Measurements from ENCODE around the gene NCDN.

NCDN gene

GRCh38 chr1:35569936-35570335 is 12.3 kb downstream of the NCDN start:
- Histone ChIP-seq H3K9me3 (replicated peaks in 1 of 11) (peaks cover 0 to 11% (median 0%) of the 10 kb centered on the region in 11 experiments; a peak in 6 of 22 replicates), H3K36me3 (peaks cover 0 to 43% (median 25%) of the 10 kb centered on the region in 11 experiments; a peak in 14 of 22 replicates), H3K4me2 (no peak overlapping the region), H4K20me1 (peaks cover 0 to 82% (median 6%) of the 10 kb centered on the region in 11 experiments; a peak in 11 of 22 replicates), H3K27me3 (peaks cover 38 to 48% (median 45%) of the 10 kb centered on the region in 11 experiments), H3K27ac (no peak overlapping the region), H3K4me1 (peaks cover 23 to 43% (median 33%) of the 10 kb centered on the region in 10 experiments), H3K4me3 (no peak overlapping the region), H3K9ac (peak overlapping the region in 1 of 11 experiments; percentile 38; a peak in 1 of 22 replicates)
- TF ChIP-seq Cebpa-rat (IDR thresholded peaks at IDR 0.05): no peak

GRCh38 chr1:35570589-35571137 is 13.1 kb downstream of the NCDN start:
- peaks cover 38 to 54% (median 48%) of the 10 kb centered on the region in 11 experiments for H3K27me3 ChIP-seq
- no peak overlapping the region for H3K27ac ChIP-seq
- H3K4me1 ChIP-seq: peaks cover 30 to 50% (median 40%) of the 10 kb centered on the region in 10 experiments
- peaks cover 0 to 11% (median 0%) of the 10 kb centered on the region in 11 experiments; a peak in 6 of 22 replicates for H3K9me3 ChIP-seq (replicated peaks in 1 of 11)
- no peak overlapping the region for H3K4me3 ChIP-seq
- peak overlapping the region in 9 of 11 experiments; percentile 32 to 70 (median 54); a peak in 15 of 22 replicates for H3K4me2 ChIP-seq
- peaks cover 0 to 77% (median 6%) of the 10 kb centered on the region in 11 experiments; a peak in 10 of 22 replicates for H4K20me1 ChIP-seq
- no peak for TF ChIP-seq Cebpa-rat (IDR thresholded peaks at IDR 0.05)
- peaks cover 0 to 36% (median 19%) of the 10 kb centered on the region in 11 experiments; a peak in 14 of 22 replicates for H3K36me3 ChIP-seq
- H3K9ac ChIP-seq: peak overlapping the region in 1 of 11 experiments; percentile 38; a peak in 2 of 22 replicates

GRCh38 chr1:35571263-35571662 is 13.7 kb downstream of the NCDN start:
- TF ChIP-seq Cebpa-rat (IDR thresholded peaks at IDR 0.05): no peak
- Histone ChIP-seq H3K36me3 (peaks cover 0 to 30% (median 13%) of the 10 kb centered on the region in 11 experiments; a peak in 13 of 22 replicates), H3K9me3 (replicated peaks in 1 of 11) (peaks cover 0 to 11% (median 0%) of the 10 kb centered on the region in 11 experiments; a peak in 6 of 22 replicates), H3K4me2 (peak overlapping the region in 9 of 11 experiments; percentile 32 to 70 (median 54); a peak in 18 of 22 replicates), H3K27me3 (peaks cover 38 to 59% (median 48%) of the 10 kb centered on the region in 11 experiments), H3K27ac (no peak overlapping the region), H3K9ac (no peak overlapping the region), H3K4me1 (peaks cover 36 to 56% (median 46%) of the 10 kb centered on the region in 10 experiments), H3K4me3 (no peak overlapping the region), H4K20me1 (peaks cover 0 to 72% (median 6%) of the 10 kb centered on the region in 11 experiments; a peak in 10 of 22 replicates)

- no peak overlapping the region for H3K4me3 ChIP-seq
- no peak for TF ChIP-seq Cebpa-rat (IDR thresholded peaks at IDR 0.05)
- H3K9me3 ChIP-seq (replicated peaks in 1 of 11): peaks cover 0 to 11% (median 0%) of the 10 kb centered on the region in 11 experiments; a peak in 6 of 22 replicates
- peaks cover 46 to 66% (median 56%) of the 10 kb centered on the region in 10 experiments for H3K4me1 ChIP-seq
- peaks cover 38 to 70% (median 48%) of the 10 kb centered on the region in 11 experiments for H3K27me3 ChIP-seq
- peaks cover 0 to 20% (median 8%) of the 10 kb centered on the region in 11 experiments; a peak in 9 of 22 replicates for H3K36me3 ChIP-seq
- peaks cover 0 to 72% (median 6%) of the 10 kb centered on the region in 11 experiments; a peak in 10 of 22 replicates for H4K20me1 ChIP-seq
- H3K9ac ChIP-seq: peak overlapping the region in 1 of 11 experiments; percentile 10; a peak in 2 of 22 replicates
- no peak overlapping the region for H3K27ac ChIP-seq
- peak overlapping the region in 6 of 11 experiments; percentile 64 to 98 (median 94); a peak in 6 of 22 replicates for H3K4me2 ChIP-seq
Observed at GRCh38 chr1:35572296-35572695, 14.7 kb downstream of the NCDN start.

GRCh38 chr1:35573198-35574124 is 15.9 kb downstream of the NCDN start, which contains the start of gene TFAP2E:
Gene TFAP2E, plus strand, starts transcription at chr1:35573314. Its CDS starts 264 bp downstream, at chr1:35573578.
- peak within 1 kb of the TSS; percentile 33 to 63 (median 48); a peak in 18 of 20 replicates for H3K4me3 ChIP-seq
- H3K4me2 ChIP-seq: peak within 1 kb of the TSS; percentile 64 to 100 (median 91)

GRCh38 chr1:35574125-35574654 is 16.6 kb downstream of the NCDN start:
- Histone ChIP-seq H3K36me3 (peaks cover 0 to 15% (median 6%) of the 10 kb centered on the region in 11 experiments; a peak in 6 of 22 replicates), H4K20me1 (peaks cover 0 to 58% (median 6%) of the 10 kb centered on the region in 11 experiments; a peak in 10 of 22 replicates), H3K9me3 (replicated peaks in 1 of 11) (peaks cover 0 to 11% (median 0%) of the 10 kb centered on the region in 11 experiments; a peak in 6 of 22 replicates), H3K4me3 (peak overlapping the region in 2 of 10 experiments; percentile 43 to 49; a peak in 2 of 20 replicates), H3K9ac (no peak overlapping the region), H3K27ac (0 out of 22 replicates have a peak overlapping the region, but pooled peaks of 1 of the 11 experiments have one; percentile 13), H3K27me3 (peaks cover 38 to 70% (median 48%) of the 10 kb centered on the region in 11 experiments), H3K4me2 (peak overlapping the region in 9 of 11 experiments; percentile 80 to 100 (median 97); a peak in 16 of 22 replicates), H3K4me1 (peaks cover 58 to 82% (median 74%) of the 10 kb centered on the region in 10 experiments)
- TF ChIP-seq Cebpa-rat (IDR thresholded peaks at IDR 0.05): no peak

More at GRCh38 chr1:35573198-35574124, 15.9 kb downstream of the NCDN start, which contains the start of gene TFAP2E:
- peak within 1 kb of the TSS in 8 of 11 experiments; percentile 16 to 67 (median 45); a peak in 11 of 22 replicates for H3K9ac ChIP-seq
- peaks cover 52 to 74% (median 67%) of the 10 kb centered on the region in 10 experiments for H3K4me1 ChIP-seq
- H3K27ac ChIP-seq: peak within 1 kb of the TSS in 2 of 11 experiments; percentile 13 to 18; a peak in 1 of 22 replicates
- no peak for TF ChIP-seq Cebpa-rat (IDR thresholded peaks at IDR 0.05)
- H3K27me3 ChIP-seq: peaks cover 38 to 70% (median 48%) of the 10 kb centered on the region in 11 experiments
- peaks cover 0 to 64% (median 6%) of the 10 kb centered on the region in 11 experiments; a peak in 10 of 22 replicates for H4K20me1 ChIP-seq
- H3K36me3 ChIP-seq: peaks cover 0 to 15% (median 6%) of the 10 kb centered on the region in 11 experiments; a peak in 6 of 22 replicates
- peaks cover 0 to 11% (median 0%) of the 10 kb centered on the region in 11 experiments; a peak in 6 of 22 replicates for H3K9me3 ChIP-seq (replicated peaks in 1 of 11)

- Histone ChIP-seq H4K20me1 (peaks cover 0 to 52% (median 6%) of the 10 kb centered on the region in 11 experiments; a peak in 10 of 22 replicates), H3K9me3 (replicated peaks in 1 of 11) (peaks cover 0 to 11% (median 0%) of the 10 kb centered on the region in 11 experiments; a peak in 6 of 22 replicates), H3K9ac (peak overlapping the region in 6 of 11 experiments; percentile 44 to 90 (median 85); a peak in 7 of 22 replicates), H3K27me3 (peaks cover 38 to 70% (median 48%) of the 10 kb centered on the region in 11 experiments), H3K27ac (peak overlapping the region in 7 of 11 experiments; percentile 90 to 98 (median 95); a peak in 8 of 22 replicates), H3K4me3 (no peak overlapping the region), H3K4me2 (peak overlapping the region; percentile 89 to 100 (median 97)), H3K36me3 (peaks cover 0 to 15% (median 6%) of the 10 kb centered on the region in 11 experiments; a peak in 6 of 22 replicates), H3K4me1 (peaks cover 65 to 88% (median 80%) of the 10 kb centered on the region in 10 experiments)
- TF ChIP-seq Cebpa-rat (IDR thresholded peaks at IDR 0.05): no peak
Observed at GRCh38 chr1:35574655-35575415, 17.2 kb downstream of the NCDN start.
